ENCODE data around the gene FRY. TPM values are rescaled to one million over a fixed set of nuclear protein-coding genes. Genes with fewer than 3 reads are reported as not detected.

Gene FRY
- total RNA-seq, 2 experiments from 2014 or later: 3.0 to 7.0 TPM

DNA sequence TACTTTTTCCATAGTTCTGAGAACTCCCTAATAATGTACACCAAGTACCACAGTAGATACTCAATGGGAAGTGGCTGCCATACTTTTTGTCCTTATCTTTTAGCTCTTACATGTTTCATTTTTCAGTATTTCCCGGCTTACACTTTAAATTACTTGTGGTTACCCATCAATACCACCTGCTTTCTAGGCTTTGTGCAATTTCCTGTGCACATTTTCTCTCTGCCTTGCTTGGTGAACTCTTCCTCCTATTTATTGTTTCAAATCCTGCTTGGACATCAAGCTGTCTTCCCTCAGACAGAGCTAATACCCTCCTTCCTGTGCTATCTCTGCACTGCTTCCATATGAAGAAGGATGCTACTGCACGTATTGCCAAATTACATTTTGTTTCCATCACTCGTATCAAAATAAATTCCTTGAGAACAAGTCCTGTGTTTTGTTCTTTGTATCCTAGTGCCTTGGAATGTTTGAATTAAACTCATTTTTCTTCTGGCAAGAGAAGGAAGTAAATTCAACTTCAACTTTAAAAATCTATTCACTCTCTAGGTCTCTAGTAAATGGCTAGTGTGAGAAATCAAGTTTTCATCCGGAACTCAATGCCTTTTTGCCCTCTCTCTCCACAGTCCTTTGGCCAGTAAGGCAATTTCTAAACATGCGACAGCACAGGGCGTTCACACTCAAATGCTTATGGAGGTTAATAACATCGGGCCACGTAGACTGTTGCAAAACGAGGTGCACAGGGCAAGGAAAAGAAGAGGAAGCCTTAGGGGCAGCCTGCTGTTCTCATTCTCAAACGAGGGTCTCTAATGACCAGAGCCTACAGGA, 277.9 kb downstream of the FRY start:
- H3K4me2 ChIP-seq (ENCODE audit: low read length): peak overlapping the region; percentile 22
- ChIA-PET CTCF (ENCODE audit: unreplicated experiment) (no interaction called here), POLR2A (no interaction called here)
- H2AFZ ChIP-seq (ENCODE audit: low read length): peak overlapping the region; percentile 76; the same call in 1 of the 2 replicates
- H3K9me3 ChIP-seq (ENCODE audit: low read length): no peaks in the 10 kb centered on the region
- H3K4me3 ChIP-seq (ENCODE audit: low read depth, low read length, poor library complexity, severe bottlenecking): no peak overlapping the region
- no peaks in the 10 kb centered on the region for H3K36me3 ChIP-seq (ENCODE audit: insufficient read depth, low read length)
- H3K9me2 ChIP-seq (ENCODE audit: insufficient read depth, low read length): no peaks in the 10 kb centered on the region
- H3K4me1 ChIP-seq (ENCODE audit: insufficient read depth, low read length, poor library complexity, severe bottlenecking): peaks cover 19% of the 10 kb centered on the region
- intact Hi-C loops (cut with micrococcal nuclease; ENCODE audit: unreplicated experiment): loop anchor here (1.0 to 10.0 kb wide), 3 partner anchors 290 to 402 kb away; no protein-coding TSS in a partner anchor
- no peaks in the 10 kb centered on the region for H3K79me2 ChIP-seq (ENCODE audit: insufficient read depth, low read depth, low read length)
- no peaks in the 10 kb centered on the region for H4K20me1 ChIP-seq (ENCODE audit: insufficient read depth, low read length)
- DNase-seq (ENCODE audit: low spot score): peak; percentile 4
- no peak for TF ChIP-seq EZH2phosphoT487 (IDR thresholded peaks at IDR 0.05; ENCODE audit: borderline replicate concordance, low read depth, low read length)
- TF ChIP-seq, protein P1, sequence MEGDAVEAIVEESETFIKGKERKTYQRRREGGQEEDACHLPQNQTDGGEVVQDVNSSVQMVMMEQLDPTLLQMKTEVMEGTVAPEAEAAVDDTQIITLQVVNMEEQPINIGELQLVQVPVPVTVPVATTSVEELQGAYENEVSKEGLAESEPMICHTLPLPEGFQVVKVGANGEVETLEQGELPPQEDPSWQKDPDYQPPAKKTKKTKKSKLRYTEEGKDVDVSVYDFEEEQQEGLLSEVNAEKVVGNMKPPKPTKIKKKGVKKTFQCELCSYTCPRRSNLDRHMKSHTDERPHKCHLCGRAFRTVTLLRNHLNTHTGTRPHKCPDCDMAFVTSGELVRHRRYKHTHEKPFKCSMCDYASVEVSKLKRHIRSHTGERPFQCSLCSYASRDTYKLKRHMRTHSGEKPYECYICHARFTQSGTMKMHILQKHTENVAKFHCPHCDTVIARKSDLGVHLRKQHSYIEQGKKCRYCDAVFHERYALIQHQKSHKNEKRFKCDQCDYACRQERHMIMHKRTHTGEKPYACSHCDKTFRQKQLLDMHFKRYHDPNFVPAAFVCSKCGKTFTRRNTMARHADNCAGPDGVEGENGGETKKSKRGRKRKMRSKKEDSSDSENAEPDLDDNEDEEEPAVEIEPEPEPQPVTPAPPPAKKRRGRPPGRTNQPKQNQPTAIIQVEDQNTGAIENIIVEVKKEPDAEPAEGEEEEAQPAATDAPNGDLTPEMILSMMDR (conservative IDR thresholded peaks at IDR 0.05; ENCODE audit: low read length): no peak
- BruUV-seq (replicated peaks): no TSS peak
- H3K27ac ChIP-seq (ENCODE audit: low read depth, low read length, poor library complexity, severe bottlenecking): no peak overlapping the region

DNA sequence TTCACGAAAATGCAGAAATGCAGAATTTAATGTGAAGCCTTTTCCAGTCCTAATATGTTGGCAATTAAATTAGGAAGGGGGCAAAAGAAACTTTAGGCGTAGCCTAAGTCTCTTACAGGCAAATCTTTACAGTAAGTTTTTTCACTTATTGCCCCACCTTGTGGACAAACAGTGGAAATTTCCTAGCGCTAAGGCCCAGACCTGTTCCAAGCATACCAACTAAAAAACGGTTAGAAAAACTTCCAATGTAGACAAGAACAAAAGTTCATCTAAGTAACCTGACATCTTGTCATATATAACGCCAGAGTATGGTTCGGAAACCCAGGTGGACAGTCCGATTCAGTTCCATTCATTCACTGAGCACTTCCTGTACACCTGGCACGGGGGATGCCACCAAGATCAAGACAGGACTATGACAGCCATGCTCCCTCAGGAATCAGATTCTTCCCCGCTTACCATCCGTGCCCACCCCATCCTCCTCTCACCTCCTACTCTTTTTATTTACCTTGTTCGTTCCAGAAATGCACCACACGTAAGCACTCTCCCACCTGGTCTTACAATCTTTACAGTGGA, 278.6 kb downstream of the FRY start:
- Histone ChIP-seq H3K36me3 (ENCODE audit: insufficient read depth, low read length) (no peaks in the 10 kb centered on the region), H3K4me3 (ENCODE audit: low read depth, low read length, poor library complexity, severe bottlenecking) (no peak overlapping the region), H3K4me2 (ENCODE audit: low read length) (peak overlapping the region; percentile 22), H4K20me1 (ENCODE audit: insufficient read depth, low read length) (no peaks in the 10 kb centered on the region), H3K27ac (ENCODE audit: low read depth, low read length, poor library complexity, severe bottlenecking) (no peak overlapping the region), H3K9me2 (ENCODE audit: insufficient read depth, low read length) (no peaks in the 10 kb centered on the region), H3K4me1 (ENCODE audit: insufficient read depth, low read length, poor library complexity, severe bottlenecking) (peaks cover 24% of the 10 kb centered on the region), H3K9me3 (ENCODE audit: low read length) (no peaks in the 10 kb centered on the region), H3K79me2 (ENCODE audit: insufficient read depth, low read depth, low read length) (no peaks in the 10 kb centered on the region), H2AFZ (ENCODE audit: low read length) (peak overlapping the region; percentile 76)
- intact Hi-C loops (cut with micrococcal nuclease; ENCODE audit: unreplicated experiment): loop anchor here (1.0 to 10.0 kb wide), 3 partner anchors 291 to 403 kb away; no protein-coding TSS in a partner anchor
- POLR2A ChIA-PET: no interaction called here
- peak; percentile 67 for DNase-seq (ENCODE audit: low spot score)
- BruUV-seq (replicated peaks): no TSS peak
- CTCF ChIA-PET (ENCODE audit: unreplicated experiment): no interaction called here
- TF ChIP-seq, protein P1 (conservative IDR thresholded peaks at IDR 0.05; ENCODE audit: low read length): peak; percentile 88
- TF ChIP-seq EZH2phosphoT487 (IDR thresholded peaks at IDR 0.05; ENCODE audit: borderline replicate concordance, low read depth, low read length): no peak
